HG03135 (cell line): ENCODE measurements around the gene GID8.

Experiments used
- ATAC-seq: cut with Tn5 transposase; IDR thresholded peaks from one replicate; pipeline ENCODE4 v1.9.1; 2021; ENCODE audit warnings: mild to moderate bottlenecking, moderate library complexity; ENCODE audit not compliant: unreplicated experiment

GID8 gene

DNA sequence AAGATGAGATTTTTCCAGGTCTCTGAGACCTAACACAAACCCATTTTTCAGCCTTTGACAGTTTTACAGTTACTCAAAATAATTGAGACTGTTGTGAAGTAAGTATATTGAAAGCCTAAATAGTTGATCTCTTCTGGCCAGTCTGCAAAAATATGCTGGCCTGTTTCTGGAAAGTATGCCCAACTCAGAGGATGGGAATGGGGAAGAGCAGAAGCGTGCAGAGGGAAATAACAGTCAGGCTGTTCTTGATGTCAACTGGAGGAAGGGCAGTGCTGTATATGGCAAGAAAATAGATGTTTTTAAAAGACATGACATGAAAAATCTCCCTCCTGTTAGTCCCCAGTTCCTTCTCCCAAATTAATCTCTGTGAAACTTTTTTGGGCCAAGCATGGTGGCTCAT is 3.8 kb downstream of the GID8 start:
- no peak for ATAC-seq

- no peak for ATAC-seq
Measured at GRCh38 chr20:62942456-62942855, 4.5 kb downstream of the GID8 start.

DNA sequence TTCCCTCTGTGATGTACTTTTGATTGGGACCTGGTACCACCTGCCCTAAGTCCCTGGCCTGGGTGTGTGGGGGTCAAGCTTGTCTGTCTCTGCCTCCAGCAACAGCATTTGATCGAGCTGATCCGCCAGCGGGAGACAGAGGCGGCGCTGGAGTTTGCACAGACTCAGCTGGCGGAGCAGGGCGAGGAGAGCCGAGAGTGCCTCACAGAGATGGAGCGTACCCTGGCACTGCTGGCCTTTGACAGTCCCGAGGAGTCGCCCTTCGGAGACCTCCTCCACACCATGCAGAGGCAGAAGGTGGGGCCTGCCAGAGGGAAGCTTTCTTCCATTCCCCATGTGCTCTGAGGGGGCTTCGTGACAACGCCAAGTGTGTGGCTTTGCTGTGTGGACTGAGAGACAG is 5.4 kb downstream of the GID8 start:
- ATAC-seq, result no peak

DNA sequence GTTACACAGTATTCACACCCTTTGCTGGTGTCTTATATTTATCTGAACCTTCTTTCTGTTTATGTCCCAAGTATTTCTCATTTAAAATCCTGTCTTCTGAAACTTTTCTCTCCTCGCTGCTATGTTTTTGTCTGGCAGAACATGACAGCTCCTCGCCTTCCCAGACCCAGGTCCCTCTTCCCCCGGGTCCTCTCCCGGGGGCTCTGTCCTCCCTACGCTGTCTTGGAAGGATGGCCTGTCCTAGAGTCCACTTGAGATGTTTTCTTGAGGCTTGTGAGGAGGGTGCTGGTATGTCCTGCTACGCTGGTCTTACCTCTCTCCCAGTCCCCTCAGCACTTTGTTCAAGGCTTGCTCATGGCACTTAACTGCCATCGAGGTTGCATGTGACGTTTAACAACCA is 6.2 kb downstream of the GID8 start:
- no peak for ATAC-seq

DNA sequence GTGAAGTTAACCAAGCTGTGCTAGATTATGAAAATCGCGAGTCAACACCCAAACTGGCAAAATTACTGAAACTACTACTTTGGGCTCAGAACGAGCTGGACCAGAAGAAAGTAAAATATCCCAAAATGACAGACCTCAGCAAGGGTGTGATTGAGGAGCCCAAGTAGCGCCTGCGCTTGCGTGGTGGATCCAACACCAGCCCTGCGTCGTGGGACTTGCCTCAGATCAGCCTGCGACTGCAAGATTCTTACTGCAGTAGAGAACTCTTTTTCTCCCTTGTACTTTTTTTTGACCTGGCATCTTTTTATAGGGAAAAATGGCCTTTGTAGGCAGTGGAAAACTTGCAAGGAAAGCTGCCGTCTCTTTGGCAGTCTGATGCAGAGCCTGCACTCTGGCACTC is 6.8 kb downstream of the GID8 start:
- ATAC-seq, result no peak

DNA sequence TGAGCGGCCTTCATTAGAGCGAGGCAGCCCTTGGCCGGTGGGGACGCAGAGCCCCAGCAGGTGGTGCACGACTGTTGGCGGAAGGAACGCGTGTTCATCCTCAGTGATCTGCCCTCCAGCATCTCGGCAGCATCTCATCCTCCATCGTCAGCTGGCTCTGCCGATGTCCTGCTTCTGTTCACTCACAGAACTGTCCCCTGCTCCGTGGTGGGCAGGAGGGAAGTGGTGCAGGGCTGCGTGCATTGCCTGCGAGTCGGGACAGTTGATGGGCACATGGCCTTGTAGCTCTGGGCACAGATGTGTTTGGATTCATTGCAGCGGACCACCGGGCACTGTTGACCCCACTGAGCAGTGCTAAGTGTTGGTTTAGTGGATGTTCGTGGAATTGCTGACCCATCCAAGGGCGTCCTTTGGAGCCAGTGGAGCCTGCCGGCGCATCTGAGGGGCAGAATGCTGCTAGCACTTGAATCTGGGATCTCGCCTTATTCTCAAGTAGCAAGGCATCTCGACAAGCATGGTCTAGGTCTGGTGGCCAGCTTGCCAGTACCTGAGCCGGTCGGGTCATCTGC is 7.9 kb downstream of the GID8 start:
- no peak for ATAC-seq

- no peak for ATAC-seq
Measured at GRCh38 chr20:62946918-62947317, 9.0 kb downstream of the GID8 start.

- ATAC-seq, result no peak
Measured at GRCh38 chr20:62947532-62948300, 9.8 kb downstream of the GID8 start.

GRCh38 chr20:62949153-62949821 is 11.3 kb downstream of the GID8 start:
- no peak for ATAC-seq

DNA sequence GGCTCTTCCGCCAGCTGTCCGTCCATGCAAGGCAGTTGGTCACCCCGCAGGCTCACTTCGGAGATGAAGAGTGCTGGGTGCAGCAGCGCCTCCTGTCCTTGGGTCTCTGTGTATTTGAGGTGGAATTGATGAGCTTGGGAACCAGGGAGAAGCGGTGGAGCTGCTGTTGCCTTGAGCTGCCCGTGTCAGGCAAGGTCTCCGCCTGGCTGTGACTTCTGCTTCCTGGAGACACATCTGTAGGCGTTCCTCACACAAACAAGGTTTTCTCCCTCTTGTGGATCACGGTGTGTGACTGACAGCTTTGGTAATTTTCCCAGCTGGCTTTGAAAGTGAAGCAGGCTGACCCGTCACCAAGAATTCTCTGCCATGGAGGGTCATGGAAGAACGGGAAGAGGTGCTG is 12.0 kb downstream of the GID8 start:
- no peak for ATAC-seq

DNA sequence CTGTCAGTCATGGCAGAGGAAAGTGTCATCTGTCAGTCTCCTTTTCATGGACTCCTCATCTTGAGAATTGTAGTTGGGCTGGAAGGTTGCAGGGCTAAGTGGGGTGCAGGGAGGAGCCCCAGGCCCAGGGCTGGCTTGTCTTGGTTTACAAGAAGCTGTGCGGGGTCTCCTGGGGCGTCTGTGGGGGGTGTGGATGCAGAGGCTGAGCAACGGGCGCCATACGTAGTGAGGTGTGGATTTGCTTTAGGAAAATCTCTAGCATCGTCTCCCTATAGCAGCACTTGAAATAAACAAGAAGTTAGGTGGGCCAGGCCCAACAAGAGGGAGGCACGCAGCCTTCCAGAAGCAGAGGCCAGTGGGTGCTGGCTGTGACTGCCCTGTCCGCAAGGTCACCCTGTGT is 12.8 kb downstream of the GID8 start:
- ATAC-seq, result no peak

- no peak for ATAC-seq
Measured at GRCh38 chr20:62951143-62951895, 13.4 kb downstream of the GID8 start.

- no peak for ATAC-seq
Measured at GRCh38 chr20:62951896-62952372, 14.0 kb downstream of the GID8 start.

DNA sequence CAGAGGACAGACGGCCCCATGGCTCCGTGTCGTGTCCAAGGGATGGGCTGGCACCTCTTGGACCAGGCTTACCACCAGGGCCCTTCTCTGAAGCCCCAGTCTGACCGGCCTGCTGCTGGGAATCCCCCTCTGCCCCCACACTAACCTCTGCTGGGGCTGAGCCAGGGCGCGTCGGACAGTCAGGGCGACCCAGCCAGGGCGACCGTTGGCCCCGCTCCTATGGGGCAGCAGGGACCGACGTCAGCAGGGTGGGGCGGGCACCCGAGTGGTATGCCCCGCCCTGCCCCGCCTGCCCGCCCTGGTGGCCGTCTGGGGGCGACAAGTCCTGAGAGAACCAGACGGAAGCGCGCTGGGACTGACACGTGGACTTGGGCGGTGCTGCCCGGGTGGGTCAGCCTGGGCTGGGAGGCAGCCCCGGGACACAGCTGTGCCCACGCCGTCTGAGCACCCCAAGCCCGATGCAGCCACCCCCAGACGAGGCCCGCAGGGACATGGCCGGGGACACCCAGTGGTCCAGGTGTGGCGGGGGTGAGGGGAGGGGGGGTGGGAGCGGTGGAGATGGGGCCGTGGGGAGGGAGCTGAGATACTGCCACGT is 14.5 kb downstream of the GID8 start, which contains the start of gene SLC17A9:
TSS of gene SLC17A9 (plus strand) at position 337 of the 595 bp plus-strand sequence. CDS start at position 459, 122 bp downstream.
- peak; percentile 43 for ATAC-seq

DNA sequence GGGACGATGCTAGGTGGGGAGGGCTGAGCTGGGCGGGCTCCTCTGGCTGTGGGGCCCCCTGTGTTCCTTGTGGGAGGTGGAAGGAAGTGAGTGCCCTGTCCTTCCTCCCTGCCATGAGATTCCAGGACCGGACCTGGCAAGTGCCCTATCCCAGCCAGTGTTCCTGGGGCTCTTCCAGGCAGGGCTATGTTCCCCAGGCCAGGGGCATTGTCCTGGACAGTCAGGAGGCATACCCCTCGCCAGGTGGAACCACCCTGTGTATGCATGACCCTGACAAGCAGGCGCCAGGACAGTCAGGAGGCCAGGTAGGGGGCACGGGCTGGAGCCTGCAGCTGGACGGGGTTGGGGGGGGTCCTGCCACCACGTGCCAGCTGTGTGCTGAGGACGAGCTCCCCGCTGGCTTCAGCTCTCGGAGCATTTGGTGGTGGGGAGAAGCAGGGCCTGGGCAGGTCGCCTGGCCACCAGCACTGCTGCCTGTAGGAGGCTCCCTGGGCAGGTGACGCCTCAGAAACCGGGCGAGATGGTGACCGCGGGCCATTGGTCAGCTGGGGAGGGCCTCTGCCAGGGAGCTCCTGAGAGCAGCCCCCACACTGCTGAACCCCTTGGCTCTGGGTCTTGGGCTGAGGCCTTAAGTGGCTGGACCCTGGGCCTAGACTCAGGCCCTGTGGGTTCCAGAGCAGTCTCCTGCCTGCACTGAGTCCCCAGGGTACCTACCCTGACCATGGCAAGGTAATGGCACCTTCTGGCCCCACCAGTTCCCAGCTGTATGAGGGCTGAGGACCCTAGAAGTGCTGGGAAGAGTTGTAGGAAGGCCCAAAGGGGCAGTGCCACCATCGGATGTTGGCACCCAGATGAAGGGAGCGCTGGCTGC is 15.3 kb downstream of the GID8 start:
- ATAC-seq, result no peak

DNA sequence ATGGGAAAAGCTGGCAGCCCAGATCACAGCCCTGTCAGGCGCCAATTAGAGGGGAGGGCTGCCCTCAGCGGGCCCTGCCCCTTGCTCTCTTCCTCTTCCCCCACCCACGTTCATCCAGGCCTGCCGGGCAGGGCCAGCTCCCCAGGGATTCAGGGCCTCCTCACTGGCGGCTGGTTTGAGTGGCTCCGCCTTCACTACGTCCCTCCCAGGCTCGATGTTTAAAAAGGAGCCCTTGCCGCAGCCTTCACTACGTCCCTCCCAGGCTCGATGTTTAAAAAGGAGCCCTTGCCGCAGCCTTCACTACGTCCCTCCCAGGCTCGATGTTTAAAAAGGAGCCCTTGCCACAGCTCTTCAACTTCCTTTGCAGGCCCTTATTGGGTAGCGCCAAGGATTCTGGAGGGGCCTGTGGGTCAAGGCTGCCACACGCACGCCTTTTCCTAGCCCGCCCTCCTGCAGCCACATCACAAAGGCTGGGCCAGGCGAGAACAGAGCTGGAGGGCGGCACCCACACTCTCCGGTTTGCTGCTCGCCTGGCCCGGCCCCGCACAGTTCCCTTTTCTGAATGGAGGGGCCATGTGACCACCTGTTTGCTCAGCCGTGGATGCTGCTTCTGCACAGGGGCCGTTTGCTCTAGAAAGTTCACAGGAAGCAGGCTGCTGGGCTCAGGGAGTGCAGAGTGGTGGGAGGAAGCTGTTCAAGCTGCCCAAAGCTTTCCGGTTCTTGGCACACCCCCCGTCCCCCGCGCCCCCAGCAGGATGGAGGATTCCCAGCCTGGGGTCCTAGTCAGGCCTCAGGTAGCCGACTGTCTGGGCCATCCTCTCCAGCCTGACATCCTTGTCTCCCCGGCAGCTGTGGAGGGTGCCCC is 16.1 kb downstream of the GID8 start:
- peak; percentile 69 for ATAC-seq

DNA sequence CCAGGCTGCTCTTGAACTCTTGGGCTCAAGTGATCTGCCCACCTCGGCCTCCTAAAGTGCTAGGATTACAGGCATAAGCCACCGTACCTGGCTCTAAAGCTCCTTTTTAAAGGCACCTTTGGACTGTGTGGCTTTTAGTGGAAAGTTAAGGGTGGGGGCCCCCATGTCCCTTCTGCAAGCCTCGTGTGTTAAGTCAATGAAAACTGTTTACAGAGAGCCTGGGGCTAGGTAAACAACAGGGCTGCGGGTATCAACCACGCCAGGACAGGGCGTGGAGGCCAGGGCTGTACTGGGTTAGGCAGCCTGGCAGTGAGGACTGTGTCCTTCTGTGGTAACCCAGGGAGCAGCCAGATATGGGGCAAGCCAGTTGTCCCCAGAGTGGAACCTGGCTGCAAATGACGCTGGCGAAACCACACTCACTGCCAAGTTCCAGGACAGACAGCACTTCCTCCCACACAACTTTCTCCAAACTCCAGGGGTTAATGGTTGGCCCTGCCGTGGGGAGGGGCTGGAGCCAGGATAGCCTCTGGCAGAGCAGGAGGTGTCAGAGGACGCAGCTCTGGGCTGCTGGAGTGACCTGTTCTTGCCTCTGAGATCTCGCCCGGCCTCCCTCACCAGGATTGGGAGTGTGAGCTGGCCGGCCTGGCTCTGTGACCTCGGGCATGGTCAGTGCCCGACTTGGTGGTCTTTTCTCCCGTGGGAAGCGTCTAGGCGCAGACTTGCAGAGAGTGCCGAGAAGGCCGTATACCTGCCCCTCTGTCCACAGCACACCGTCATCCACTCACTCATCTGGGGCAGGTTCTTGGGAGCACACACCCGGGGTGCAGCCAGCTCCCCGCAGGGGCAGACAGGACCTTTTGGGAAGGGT is 17.8 kb downstream of the GID8 start:
- no peak for ATAC-seq
